Measurements from ENCODE around the gene SPEF2.

GRCh38 chr5:35664584-35664983 is 46.9 kb downstream of the SPEF2 start:
- TF ChIP-seq CTCF (IDR thresholded peaks at IDR 0.05): no peak
- TF ChIP-seq POLR2AphosphoS5 (IDR thresholded peaks at IDR 0.05): no peak
